ENCODE data around the gene PDLIM3.

Gene PDLIM3

GRCh38 chr4:185504098-185505047 lies 30.9 kb downstream of the PDLIM3 start:
- no peak for TF ChIP-seq CTCF (IDR thresholded peaks at IDR 0.05; ENCODE audit: extremely low read depth, missing control alignments)
- no peak for DNase-seq (ENCODE audit: low spot score)

- TF ChIP-seq CTCF (IDR thresholded peaks at IDR 0.05; ENCODE audit: extremely low read depth, missing control alignments): no peak
- DNase-seq (ENCODE audit: low spot score): no peak
These were observed 32.9 kb downstream of the PDLIM3 start for GRCh38 chr4:185502386-185502785.

GRCh38 chr4:185500576-185500975 lies 34.7 kb downstream of the PDLIM3 start:
- TF ChIP-seq CTCF (IDR thresholded peaks at IDR 0.05; ENCODE audit: extremely low read depth, missing control alignments): no peak
- DNase-seq (ENCODE audit: low spot score): no peak

- no peak for TF ChIP-seq CTCF (IDR thresholded peaks at IDR 0.05; ENCODE audit: extremely low read depth, missing control alignments)
- no peak for DNase-seq (ENCODE audit: low spot score)
These were observed 35.3 kb downstream of the PDLIM3 start for GRCh38 chr4:185500035-185500434.

- no peak for TF ChIP-seq CTCF (IDR thresholded peaks at IDR 0.05; ENCODE audit: extremely low read depth, missing control alignments)
- no peak for DNase-seq (ENCODE audit: low spot score)
These were observed 46.7 kb downstream of the PDLIM3 start for GRCh38 chr4:185488650-185489049.

- DNase-seq (ENCODE audit: low spot score): no peak
These were observed 53.9 kb downstream of the PDLIM3 start for GRCh38 chr4:185481401-185481800.

More at GRCh38 chr4:185481401-185481800, 53.9 kb downstream of the PDLIM3 start:
- no peak for TF ChIP-seq CTCF (IDR thresholded peaks at IDR 0.05; ENCODE audit: extremely low read depth, missing control alignments)
